ENCODE measurements around the gene NIPAL3.

GRCh38 chr1:24489674-24490073 lies 74.1 kb downstream of the NIPAL3 start:
- TF ChIP-seq CTCF (IDR thresholded peaks at IDR 0.05) (no peak), POLR2AphosphoS5 (IDR thresholded peaks at IDR 0.05) (no peak)

All from esophagus muscularis mucosa (tissue), 3 donors.